ENCODE measurements around the gene SSH3.

The SSH3 gene

DNA sequence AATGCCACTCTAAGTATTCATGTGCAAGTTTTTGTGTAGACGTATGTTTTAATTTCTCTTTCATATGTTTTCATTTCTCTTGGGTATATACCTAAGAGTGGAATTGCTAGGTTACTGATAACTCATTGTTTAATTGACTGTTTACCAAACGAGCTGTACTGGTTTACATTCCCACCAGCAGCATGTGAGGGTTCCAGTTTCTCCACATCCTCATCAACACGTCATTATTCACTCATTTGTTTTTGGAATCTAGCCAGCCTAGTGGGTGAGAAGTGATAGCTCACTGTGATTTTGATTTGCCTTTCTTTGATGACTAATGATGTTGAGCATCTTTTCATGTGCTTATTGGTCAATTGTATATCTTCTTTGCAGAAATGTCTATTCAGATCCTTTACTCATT lies 10.2 kb upstream of the SSH3 start:
- TF ChIP-seq FOXM1 (IDR thresholded peaks at IDR 0.05; ENCODE audit: borderline replicate concordance, low read depth) = no peak
- peak; percentile 40; the same call in 1 of the 2 replicates for TF ChIP-seq NFIC (IDR thresholded peaks at IDR 0.05)

DNA sequence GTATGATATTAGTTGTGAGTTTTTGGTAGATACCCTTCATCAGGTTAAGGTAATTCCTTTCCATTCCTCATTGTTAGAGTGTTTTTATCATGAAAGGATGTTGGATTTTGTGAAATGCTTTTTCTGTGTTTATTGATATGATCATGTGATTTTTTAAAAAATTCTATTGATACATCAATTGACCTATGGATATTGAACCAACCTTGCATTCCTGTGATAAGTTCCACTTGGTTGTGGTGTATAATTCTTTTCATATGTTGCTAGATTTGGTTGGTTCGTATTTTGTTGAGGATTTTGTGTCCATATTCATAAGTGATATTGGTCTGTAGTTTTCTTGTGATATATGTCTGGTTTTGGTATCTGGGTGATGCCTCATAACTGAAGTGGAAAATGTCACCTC lies 7.5 kb upstream of the SSH3 start:
- TF ChIP-seq NFIC (IDR thresholded peaks at IDR 0.05) (no peak), ZBTB7A (IDR thresholded peaks at IDR 0.05; ENCODE audit: low read depth) (no peak), EP300 (IDR thresholded peaks at IDR 0.05; ENCODE audit: borderline replicate concordance) (no peak), TCF12 (IDR thresholded peaks at IDR 0.05; ENCODE audit: low read depth) (no peak), FOXM1 (IDR thresholded peaks at IDR 0.05; ENCODE audit: borderline replicate concordance, low read depth) (no peak), CEBPB (IDR thresholded peaks at IDR 0.05) (no peak), RAD21 (IDR thresholded peaks at IDR 0.05; ENCODE audit: low read depth) (no peak), CREB1 (IDR thresholded peaks at IDR 0.05; ENCODE audit: low read depth) (no peak), EGR1 (IDR thresholded peaks at IDR 0.05) (no peak), TEAD4 (IDR thresholded peaks at IDR 0.05) (no peak), TAF1 (IDR thresholded peaks at IDR 0.05; ENCODE audit: low read depth) (no peak), YY1 (IDR thresholded peaks at IDR 0.05; ENCODE audit: low read depth) (no peak)
- TF ChIP-seq, protein P1, sequence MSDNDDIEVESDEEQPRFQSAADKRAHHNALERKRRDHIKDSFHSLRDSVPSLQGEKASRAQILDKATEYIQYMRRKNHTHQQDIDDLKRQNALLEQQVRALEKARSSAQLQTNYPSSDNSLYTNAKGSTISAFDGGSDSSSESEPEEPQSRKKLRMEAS (IDR thresholded peaks at IDR 0.05) = no peak
- TF ChIP-seq, protein P2, sequence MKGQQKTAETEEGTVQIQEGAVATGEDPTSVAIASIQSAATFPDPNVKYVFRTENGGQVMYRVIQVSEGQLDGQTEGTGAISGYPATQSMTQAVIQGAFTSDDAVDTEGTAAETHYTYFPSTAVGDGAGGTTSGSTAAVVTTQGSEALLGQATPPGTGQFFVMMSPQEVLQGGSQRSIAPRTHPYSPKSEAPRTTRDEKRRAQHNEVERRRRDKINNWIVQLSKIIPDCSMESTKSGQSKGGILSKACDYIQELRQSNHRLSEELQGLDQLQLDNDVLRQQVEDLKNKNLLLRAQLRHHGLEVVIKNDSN (IDR thresholded peaks at IDR 0.05) = no peak
- TF ChIP-seq, protein P3, sequence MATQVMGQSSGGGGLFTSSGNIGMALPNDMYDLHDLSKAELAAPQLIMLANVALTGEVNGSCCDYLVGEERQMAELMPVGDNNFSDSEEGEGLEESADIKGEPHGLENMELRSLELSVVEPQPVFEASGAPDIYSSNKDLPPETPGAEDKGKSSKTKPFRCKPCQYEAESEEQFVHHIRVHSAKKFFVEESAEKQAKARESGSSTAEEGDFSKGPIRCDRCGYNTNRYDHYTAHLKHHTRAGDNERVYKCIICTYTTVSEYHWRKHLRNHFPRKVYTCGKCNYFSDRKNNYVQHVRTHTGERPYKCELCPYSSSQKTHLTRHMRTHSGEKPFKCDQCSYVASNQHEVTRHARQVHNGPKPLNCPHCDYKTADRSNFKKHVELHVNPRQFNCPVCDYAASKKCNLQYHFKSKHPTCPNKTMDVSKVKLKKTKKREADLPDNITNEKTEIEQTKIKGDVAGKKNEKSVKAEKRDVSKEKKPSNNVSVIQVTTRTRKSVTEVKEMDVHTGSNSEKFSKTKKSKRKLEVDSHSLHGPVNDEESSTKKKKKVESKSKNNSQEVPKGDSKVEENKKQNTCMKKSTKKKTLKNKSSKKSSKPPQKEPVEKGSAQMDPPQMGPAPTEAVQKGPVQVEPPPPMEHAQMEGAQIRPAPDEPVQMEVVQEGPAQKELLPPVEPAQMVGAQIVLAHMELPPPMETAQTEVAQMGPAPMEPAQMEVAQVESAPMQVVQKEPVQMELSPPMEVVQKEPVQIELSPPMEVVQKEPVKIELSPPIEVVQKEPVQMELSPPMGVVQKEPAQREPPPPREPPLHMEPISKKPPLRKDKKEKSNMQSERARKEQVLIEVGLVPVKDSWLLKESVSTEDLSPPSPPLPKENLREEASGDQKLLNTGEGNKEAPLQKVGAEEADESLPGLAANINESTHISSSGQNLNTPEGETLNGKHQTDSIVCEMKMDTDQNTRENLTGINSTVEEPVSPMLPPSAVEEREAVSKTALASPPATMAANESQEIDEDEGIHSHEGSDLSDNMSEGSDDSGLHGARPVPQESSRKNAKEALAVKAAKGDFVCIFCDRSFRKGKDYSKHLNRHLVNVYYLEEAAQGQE (IDR thresholded peaks at IDR 0.05; ENCODE audit: low read depth) = no peak

DNA sequence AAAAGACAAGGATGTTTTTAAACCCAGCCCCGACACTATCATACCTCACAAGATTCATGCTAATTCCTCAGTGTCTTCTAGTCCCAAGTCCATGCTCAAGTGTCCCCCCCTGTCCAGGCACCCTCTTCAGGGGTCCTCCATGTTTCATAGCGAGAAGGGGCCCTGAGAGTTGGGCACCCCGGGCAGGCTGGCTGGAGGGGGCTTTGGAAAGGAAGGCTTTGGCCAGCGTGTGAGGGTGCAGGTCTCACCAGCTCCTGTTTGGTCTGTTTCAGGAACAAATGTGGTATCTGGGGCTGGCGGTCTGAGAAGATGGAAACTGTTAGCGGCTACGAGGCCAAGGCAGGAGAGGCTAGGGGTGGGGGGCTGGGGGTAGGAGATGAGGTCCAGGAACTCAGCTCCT lies 4.5 kb upstream of the SSH3 start:
- no peak for TF ChIP-seq FOXM1 (IDR thresholded peaks at IDR 0.05; ENCODE audit: borderline replicate concordance, low read depth)
- TF ChIP-seq TCF12 (IDR thresholded peaks at IDR 0.05; ENCODE audit: low read depth) = no peak
- no peak for TF ChIP-seq EGR1 (IDR thresholded peaks at IDR 0.05)
- TF ChIP-seq TEAD4 (IDR thresholded peaks at IDR 0.05) = no peak
- no peak for TF ChIP-seq NFIC (IDR thresholded peaks at IDR 0.05)

DNA sequence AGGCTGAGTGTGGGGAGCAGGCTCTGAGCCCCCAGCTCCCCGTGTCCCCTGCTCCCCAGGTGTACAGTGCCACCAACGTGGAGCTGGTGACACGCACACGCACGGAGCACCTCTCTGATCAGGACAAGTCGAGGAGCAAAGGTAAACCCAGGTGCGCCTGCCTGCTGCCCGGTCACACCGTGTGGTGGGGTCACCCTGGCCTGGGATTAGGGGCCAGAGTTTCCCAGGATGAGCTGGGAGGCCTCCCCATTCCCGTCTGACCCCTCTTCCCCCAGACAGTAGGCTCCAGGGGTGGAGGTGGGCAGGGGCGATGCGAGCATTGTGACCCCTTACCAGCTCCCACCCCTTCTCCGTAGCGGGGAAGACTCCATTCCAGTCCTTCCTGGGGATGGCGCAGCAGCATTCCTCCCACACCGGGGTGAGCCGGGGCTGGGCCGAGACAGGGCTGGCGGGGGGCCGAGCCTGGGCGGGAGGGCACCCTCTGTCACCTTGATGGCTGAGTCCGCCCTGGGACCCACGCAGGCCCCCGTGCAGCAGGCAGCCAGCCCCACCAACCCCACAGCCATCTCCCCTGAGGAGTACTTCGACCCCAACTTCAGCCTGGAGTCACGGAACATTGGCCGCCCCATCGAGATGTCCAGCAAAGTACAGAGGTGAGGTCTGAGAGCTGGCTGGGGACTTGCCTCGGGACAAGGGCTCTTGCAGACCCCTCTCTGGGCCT lies 3.7 kb upstream of the SSH3 start:
- no peak for TF ChIP-seq YY1 (IDR thresholded peaks at IDR 0.05; ENCODE audit: low read depth)
- no peak for TF ChIP-seq RAD21 (IDR thresholded peaks at IDR 0.05; ENCODE audit: low read depth)
- TF ChIP-seq, protein P1 (IDR thresholded peaks at IDR 0.05) = no peak
- no peak for TF ChIP-seq FOXM1 (IDR thresholded peaks at IDR 0.05; ENCODE audit: borderline replicate concordance, low read depth)
- no peak for TF ChIP-seq NFIC (IDR thresholded peaks at IDR 0.05)
- TF ChIP-seq TAF1 (IDR thresholded peaks at IDR 0.05; ENCODE audit: low read depth) = no peak
- TF ChIP-seq EP300 (IDR thresholded peaks at IDR 0.05; ENCODE audit: borderline replicate concordance) = no peak
- TF ChIP-seq, protein P3 (IDR thresholded peaks at IDR 0.05; ENCODE audit: low read depth) = no peak
- TF ChIP-seq TEAD4 (IDR thresholded peaks at IDR 0.05) = no peak
- TF ChIP-seq EGR1 (IDR thresholded peaks at IDR 0.05) = no peak
- TF ChIP-seq, protein P2 (IDR thresholded peaks at IDR 0.05) = no peak
- no peak for TF ChIP-seq CEBPB (IDR thresholded peaks at IDR 0.05)
- no peak for TF ChIP-seq CREB1 (IDR thresholded peaks at IDR 0.05; ENCODE audit: low read depth)
- TF ChIP-seq ZBTB7A (IDR thresholded peaks at IDR 0.05; ENCODE audit: low read depth) = no peak
- TF ChIP-seq TCF12 (IDR thresholded peaks at IDR 0.05; ENCODE audit: low read depth) = no peak

DNA sequence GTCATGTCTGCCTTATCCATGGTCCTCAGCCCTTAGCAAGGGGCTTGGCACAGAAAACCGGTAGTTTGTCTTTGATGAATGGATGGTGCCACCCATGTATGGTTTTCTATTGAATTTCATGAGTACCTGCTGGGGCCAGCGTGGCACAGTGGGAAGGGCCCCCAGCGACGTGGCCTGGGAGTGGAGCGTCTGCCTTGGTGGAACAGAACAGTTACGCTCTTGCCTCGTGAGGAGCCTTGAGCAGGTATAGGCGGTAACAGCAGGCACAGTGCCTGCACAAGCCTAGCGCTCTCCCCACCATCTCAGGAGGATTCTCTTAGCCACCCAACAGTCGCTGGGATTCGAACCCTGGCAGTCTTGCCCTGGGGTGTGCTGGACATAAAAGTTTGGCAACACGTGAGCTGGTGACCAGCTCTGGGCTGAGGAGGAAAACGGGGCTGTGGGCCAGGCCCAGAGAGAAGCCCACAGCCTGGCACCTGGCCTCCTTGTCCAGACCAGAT lies 3.0 kb upstream of the SSH3 start:
- TF ChIP-seq, protein P3 (IDR thresholded peaks at IDR 0.05; ENCODE audit: low read depth) = no peak
